ENCODE results near the gene SLC15A1.

DNA sequence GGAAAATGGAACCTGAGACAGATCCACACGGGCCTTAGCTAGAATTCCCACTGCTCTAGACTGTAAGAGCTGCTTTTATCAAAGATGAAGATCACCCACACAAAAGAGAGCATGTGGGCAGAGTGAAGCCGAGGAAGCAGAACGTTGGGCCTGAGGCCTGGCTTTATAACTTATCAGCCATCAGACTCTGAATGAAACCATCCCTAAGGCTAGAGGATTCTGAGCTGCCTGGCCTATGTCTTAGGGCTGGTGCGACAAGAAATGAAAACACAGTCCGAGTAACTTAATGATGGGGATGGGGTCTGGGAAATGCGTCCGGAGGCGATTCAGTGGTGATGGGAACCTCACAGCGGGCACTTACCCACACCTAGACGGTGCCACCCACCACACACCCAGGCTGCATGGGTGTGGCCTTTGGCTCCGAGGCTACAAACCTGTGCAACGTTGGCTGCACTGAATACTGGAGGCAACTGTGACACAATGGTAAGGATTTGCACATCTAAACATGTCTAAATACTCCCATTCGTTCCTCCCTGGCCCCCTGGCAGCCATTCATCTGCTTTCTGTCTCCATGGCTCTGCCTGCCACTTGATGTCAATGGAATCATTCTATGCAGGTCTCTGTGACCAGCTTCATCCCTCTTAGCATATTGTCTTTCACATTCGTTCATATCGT lies 62.0 kb downstream of the SLC15A1 start:
- TF ChIP-seq, protein P1, sequence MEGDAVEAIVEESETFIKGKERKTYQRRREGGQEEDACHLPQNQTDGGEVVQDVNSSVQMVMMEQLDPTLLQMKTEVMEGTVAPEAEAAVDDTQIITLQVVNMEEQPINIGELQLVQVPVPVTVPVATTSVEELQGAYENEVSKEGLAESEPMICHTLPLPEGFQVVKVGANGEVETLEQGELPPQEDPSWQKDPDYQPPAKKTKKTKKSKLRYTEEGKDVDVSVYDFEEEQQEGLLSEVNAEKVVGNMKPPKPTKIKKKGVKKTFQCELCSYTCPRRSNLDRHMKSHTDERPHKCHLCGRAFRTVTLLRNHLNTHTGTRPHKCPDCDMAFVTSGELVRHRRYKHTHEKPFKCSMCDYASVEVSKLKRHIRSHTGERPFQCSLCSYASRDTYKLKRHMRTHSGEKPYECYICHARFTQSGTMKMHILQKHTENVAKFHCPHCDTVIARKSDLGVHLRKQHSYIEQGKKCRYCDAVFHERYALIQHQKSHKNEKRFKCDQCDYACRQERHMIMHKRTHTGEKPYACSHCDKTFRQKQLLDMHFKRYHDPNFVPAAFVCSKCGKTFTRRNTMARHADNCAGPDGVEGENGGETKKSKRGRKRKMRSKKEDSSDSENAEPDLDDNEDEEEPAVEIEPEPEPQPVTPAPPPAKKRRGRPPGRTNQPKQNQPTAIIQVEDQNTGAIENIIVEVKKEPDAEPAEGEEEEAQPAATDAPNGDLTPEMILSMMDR (conservative IDR thresholded peaks at IDR 0.05), result no peak
- no peak for TF ChIP-seq ZFX (IDR thresholded peaks at IDR 0.05)
